CD1c-positive myeloid dendritic cell (primary cell): ENCODE measurements around the gene SP4.

ENCODE experiments used
- DNase-seq: peaks from one replicate; pipeline ENCODE4 v3.0.0-alpha.2; 2016; ENCODE audit errors: extremely low spot score

Gene SP4

GRCh38 chr7:21427871-21428658, at the start of gene SP4:
Gene SP4 (plus strand): TSS chr7:21428083. CDS start chr7:21428252, 169 bp downstream.
- peak; percentile 97 for DNase-seq

- DNase-seq = no peak
Observed at GRCh38 chr7:21383227-21384220, 44.4 kb upstream of the SP4 start.

- no peak for DNase-seq
Observed at GRCh38 chr7:21393937-21394336, 33.9 kb upstream of the SP4 start.

- no peak for DNase-seq
Observed at GRCh38 chr7:21401944-21402343, 25.9 kb upstream of the SP4 start.

- DNase-seq = no peak
Observed at GRCh38 chr7:21407796-21408480, 19.9 kb upstream of the SP4 start.

GRCh38 chr7:21408481-21408820, 19.4 kb upstream of the SP4 start:
- DNase-seq = no peak

- DNase-seq = no peak
Observed at GRCh38 chr7:21412410-21412851, 15.5 kb upstream of the SP4 start.

- no peak for DNase-seq
Observed at GRCh38 chr7:21412957-21413356, 14.9 kb upstream of the SP4 start.

- no peak for DNase-seq
Observed at GRCh38 chr7:21413502-21413901, 14.4 kb upstream of the SP4 start.

- DNase-seq = no peak
Observed at GRCh38 chr7:21414795-21415393, 13.0 kb upstream of the SP4 start.

- no peak for DNase-seq
Observed at GRCh38 chr7:21417647-21418046, 10.2 kb upstream of the SP4 start.

- no peak for DNase-seq
Observed at GRCh38 chr7:21422751-21423150, 5.1 kb upstream of the SP4 start.

- no peak for DNase-seq
Observed at GRCh38 chr7:21425290-21425689, 2.6 kb upstream of the SP4 start.

GRCh38 chr7:21426286-21427181, 1.3 kb upstream of the SP4 start:
- peak; percentile 19 for DNase-seq

- peak; percentile 99 for DNase-seq
Observed at GRCh38 chr7:21427182-21427870, 557 bp upstream of the SP4 start.

- DNase-seq = no peak
Observed at GRCh38 chr7:21428659-21428941, 717 bp downstream of the SP4 start.

GRCh38 chr7:21429021-21429420, 1.1 kb downstream of the SP4 start:
- no peak for DNase-seq

- no peak for DNase-seq
Observed at GRCh38 chr7:21429786-21430574, 2.1 kb downstream of the SP4 start.

- DNase-seq = no peak
Observed at GRCh38 chr7:21430575-21430954, 2.7 kb downstream of the SP4 start.
